Measurements from ENCODE around the gene INPPL1. TPM values are rescaled to one million over a fixed set of nuclear protein-coding genes. Genes with fewer than 3 reads are reported as not detected.

The INPPL1 gene
- total RNA-seq, 1 donor from 2014 or later, result 214 TPM

DNA sequence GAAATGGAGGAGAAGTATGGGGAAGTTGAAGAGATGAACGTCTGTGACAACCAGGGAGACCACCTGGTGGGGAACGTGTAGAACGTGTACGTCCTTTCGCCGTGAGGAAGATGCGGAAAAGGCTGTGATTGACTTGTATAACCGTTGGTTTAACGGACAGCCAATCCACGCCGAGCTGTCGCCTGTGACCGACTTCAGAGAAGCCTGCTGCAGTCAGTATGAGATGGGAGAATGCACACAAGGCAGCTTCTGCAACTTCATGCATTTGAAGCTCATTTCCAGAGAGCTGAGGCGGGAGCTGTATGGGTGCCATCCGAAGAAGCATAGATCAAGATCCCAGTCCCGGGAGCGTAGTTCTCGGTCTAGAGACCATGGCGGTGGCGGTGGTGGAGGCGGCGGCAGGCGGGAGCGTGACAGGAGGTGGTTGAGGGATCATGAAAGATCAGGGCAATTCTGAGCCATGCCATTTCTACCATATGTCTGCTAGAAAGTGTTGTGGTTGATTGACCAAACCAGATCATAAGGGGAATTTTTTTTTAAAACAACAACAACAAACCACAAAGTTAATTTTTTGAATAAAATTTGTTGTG lies 56.3 kb downstream of the INPPL1 start:
- DNase-seq (ENCODE audit: low spot score), result no peak
- Mint-ChIP-seq H3K4me1 (ENCODE audit: low read depth) (peaks cover 10% of the 10 kb centered on the region), H3K36me3 (ENCODE audit: low read depth) (no peaks in the 10 kb centered on the region), H3K27me3 (ENCODE audit: low read depth) (peaks cover 3% of the 10 kb centered on the region), H3K9me3 (ENCODE audit: low read depth) (peaks cover 6% of the 10 kb centered on the region), H3K4me3 (ENCODE audit: unreplicated experiment) (no peak overlapping the region), H3K27ac (ENCODE audit: unreplicated experiment) (no peak overlapping the region)
- TF ChIP-seq, protein P1, sequence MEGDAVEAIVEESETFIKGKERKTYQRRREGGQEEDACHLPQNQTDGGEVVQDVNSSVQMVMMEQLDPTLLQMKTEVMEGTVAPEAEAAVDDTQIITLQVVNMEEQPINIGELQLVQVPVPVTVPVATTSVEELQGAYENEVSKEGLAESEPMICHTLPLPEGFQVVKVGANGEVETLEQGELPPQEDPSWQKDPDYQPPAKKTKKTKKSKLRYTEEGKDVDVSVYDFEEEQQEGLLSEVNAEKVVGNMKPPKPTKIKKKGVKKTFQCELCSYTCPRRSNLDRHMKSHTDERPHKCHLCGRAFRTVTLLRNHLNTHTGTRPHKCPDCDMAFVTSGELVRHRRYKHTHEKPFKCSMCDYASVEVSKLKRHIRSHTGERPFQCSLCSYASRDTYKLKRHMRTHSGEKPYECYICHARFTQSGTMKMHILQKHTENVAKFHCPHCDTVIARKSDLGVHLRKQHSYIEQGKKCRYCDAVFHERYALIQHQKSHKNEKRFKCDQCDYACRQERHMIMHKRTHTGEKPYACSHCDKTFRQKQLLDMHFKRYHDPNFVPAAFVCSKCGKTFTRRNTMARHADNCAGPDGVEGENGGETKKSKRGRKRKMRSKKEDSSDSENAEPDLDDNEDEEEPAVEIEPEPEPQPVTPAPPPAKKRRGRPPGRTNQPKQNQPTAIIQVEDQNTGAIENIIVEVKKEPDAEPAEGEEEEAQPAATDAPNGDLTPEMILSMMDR (IDR thresholded peaks at IDR 0.05), result no peak

DNA sequence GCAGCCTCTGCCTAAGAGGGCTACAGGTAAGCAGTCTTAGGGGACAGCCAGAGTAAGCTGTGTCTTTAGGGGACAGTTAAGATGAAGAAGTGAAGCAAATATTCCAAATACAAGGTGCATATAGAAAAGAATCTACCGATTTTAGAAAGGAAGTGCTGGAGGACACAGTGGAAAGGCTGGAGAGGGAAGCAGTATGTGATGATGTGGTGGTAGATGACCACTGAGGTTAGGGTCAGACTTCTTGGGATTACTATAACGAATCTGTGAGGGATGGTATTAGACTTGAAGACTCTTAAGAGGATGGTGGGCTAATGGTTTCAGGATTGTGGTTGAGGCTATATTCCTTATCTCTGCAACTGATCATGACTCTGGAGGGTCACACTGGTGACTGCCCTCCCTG lies 59.4 kb downstream of the INPPL1 start:
- H3K27me3 Mint-ChIP-seq (ENCODE audit: low read depth), result peaks cover 3% of the 10 kb centered on the region
- no peaks in the 10 kb centered on the region for H3K36me3 Mint-ChIP-seq (ENCODE audit: low read depth)
- H3K4me1 Mint-ChIP-seq (ENCODE audit: low read depth), result peaks cover 8% of the 10 kb centered on the region
- H3K9me3 Mint-ChIP-seq (ENCODE audit: low read depth), result peaks cover 6% of the 10 kb centered on the region
- no peak overlapping the region for H3K27ac Mint-ChIP-seq (ENCODE audit: unreplicated experiment)
- H3K4me3 Mint-ChIP-seq (ENCODE audit: unreplicated experiment), result no peak overlapping the region
- TF ChIP-seq, protein P1 (IDR thresholded peaks at IDR 0.05), result no peak
- no peak for DNase-seq (ENCODE audit: low spot score)

DNA sequence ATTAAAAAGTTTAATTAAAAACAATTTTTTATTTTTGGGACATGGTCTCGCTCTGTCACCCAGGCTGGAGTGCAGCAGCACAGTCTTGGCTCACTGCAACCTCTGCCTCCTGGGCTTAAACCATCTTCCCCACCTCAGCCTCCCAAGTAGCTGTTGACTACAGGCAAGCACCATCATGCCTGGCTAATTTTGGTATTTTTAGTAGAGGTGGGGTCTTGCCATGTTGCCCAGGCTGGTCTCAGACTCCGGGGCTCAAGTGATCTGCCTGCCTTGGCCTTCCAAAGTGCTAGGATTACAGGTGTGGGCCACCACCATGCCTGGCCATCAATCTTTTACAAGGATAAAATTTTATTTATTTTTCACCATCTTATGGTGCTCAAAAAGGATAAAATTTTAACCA lies 62.7 kb downstream of the INPPL1 start:
- Mint-ChIP-seq H3K27ac (ENCODE audit: unreplicated experiment) (no peak overlapping the region), H3K27me3 (ENCODE audit: low read depth) (peaks cover 3% of the 10 kb centered on the region), H3K9me3 (ENCODE audit: low read depth) (no peaks in the 10 kb centered on the region), H3K4me3 (ENCODE audit: unreplicated experiment) (no peak overlapping the region), H3K36me3 (ENCODE audit: low read depth) (peaks cover 2% of the 10 kb centered on the region), H3K4me1 (ENCODE audit: low read depth) (no peaks in the 10 kb centered on the region)
- DNase-seq (ENCODE audit: low spot score), result no peak
- TF ChIP-seq, protein P1 (IDR thresholded peaks at IDR 0.05), result no peak

Other genes with a start within 250 kb of the INPPL1 start
- gene IL18BP, start 225.9 kb upstream of the INPPL1 start, total RNA-seq, result 9.6 to 16.2 TPM (median 11.4 TPM) in 3 replicates
- 112 to 133 TPM (median 119 TPM) in 3 replicates for gene NUMA1, start 144.2 kb upstream of the INPPL1 start, total RNA-seq
- 5.0 to 11.0 TPM (median 6.0 TPM) in 3 replicates for gene LRRC51, start 143.9 kb upstream of the INPPL1 start, total RNA-seq
- 70.5 to 74.9 TPM (median 74.7 TPM) in 3 replicates for gene LAMTOR1, start 121.5 kb upstream of the INPPL1 start, total RNA-seq
- not detected in 3 replicates for gene TOMT, start 118.8 kb upstream of the INPPL1 start, total RNA-seq
- 36.0 to 39.7 TPM (median 37.6 TPM) in 3 replicates for gene ANAPC15, start 112.1 kb upstream of the INPPL1 start, total RNA-seq
- not detected in 3 replicates for gene FOLR3, start 89.0 kb upstream of the INPPL1 start, total RNA-seq
- gene FOLR1, start 32.6 kb upstream of the INPPL1 start, total RNA-seq, result 0.20 TPM in 1 of 3 replicates, not detected in the others
- gene FOLR2, start 8.0 kb upstream of the INPPL1 start, total RNA-seq, result not detected in 3 replicates
- gene PHOX2A, start 19.4 kb downstream of the INPPL1 start, total RNA-seq, result not detected in 3 replicates
- 17.7 to 23.1 TPM (median 17.7 TPM) in 3 replicates for gene CLPB, start 209.8 kb downstream of the INPPL1 start, total RNA-seq